ENCODE data around the gene OR10A3.
A peak's percentile ranks its signal among the peaks of the same experiment; 100 is the strongest.
"Not testable (repeated sequence)": the region's sequence is repeated elsewhere in the genome, so short reads cannot be mapped to it uniquely, and the experiment has no call there.

OR10A3 gene

GRCh38 chr11:7941608-7942007 lies at the start of gene OR10A3:
OR10A3 (minus strand) TSS chr11:7941708; CDS start chr11:7939520, 2,188 bp downstream.
- no peaks in the 10 kb centered on the region for H3K36me3 ChIP-seq (ENCODE audit: control insufficient read depth, low read depth, low read length)

GRCh38 chr11:7987560-7987883 lies 46.0 kb upstream of the OR10A3 start:
- Histone ChIP-seq H3K36me3 (ENCODE audit: control insufficient read depth, low read depth, low read length) (peaks cover 22% of the 10 kb centered on the region), H3K9ac (ENCODE audit: low read length) (peak overlapping the region; percentile 81), H3K4me3 (ENCODE audit: low read length) (peak overlapping the region; percentile 93)
- not testable (repeated sequence) for H3K27me3 ChIP-seq (ENCODE audit: control insufficient read depth, insufficient read depth, low read length); H3K27ac ChIP-seq (ENCODE audit: low read length); H3K4me1 ChIP-seq (ENCODE audit: control insufficient read depth, low read depth, low read length); H3K9me3 ChIP-seq (ENCODE audit: control insufficient read depth, low read depth, low read length)

More at GRCh38 chr11:7941608-7942007, at the start of gene OR10A3:
- Histone ChIP-seq H3K9me3 (ENCODE audit: control insufficient read depth, low read depth, low read length) (no peaks in the 10 kb centered on the region), H3K27me3 (ENCODE audit: control insufficient read depth, insufficient read depth, low read length) (no peaks in the 10 kb centered on the region), H3K27ac (ENCODE audit: low read length) (no peak within 1 kb of the TSS), H3K9ac (ENCODE audit: low read length) (no peak within 1 kb of the TSS), H3K4me3 (ENCODE audit: low read length) (no peak within 1 kb of the TSS), H3K4me1 (ENCODE audit: control insufficient read depth, low read depth, low read length) (no peaks in the 10 kb centered on the region)

DNA sequence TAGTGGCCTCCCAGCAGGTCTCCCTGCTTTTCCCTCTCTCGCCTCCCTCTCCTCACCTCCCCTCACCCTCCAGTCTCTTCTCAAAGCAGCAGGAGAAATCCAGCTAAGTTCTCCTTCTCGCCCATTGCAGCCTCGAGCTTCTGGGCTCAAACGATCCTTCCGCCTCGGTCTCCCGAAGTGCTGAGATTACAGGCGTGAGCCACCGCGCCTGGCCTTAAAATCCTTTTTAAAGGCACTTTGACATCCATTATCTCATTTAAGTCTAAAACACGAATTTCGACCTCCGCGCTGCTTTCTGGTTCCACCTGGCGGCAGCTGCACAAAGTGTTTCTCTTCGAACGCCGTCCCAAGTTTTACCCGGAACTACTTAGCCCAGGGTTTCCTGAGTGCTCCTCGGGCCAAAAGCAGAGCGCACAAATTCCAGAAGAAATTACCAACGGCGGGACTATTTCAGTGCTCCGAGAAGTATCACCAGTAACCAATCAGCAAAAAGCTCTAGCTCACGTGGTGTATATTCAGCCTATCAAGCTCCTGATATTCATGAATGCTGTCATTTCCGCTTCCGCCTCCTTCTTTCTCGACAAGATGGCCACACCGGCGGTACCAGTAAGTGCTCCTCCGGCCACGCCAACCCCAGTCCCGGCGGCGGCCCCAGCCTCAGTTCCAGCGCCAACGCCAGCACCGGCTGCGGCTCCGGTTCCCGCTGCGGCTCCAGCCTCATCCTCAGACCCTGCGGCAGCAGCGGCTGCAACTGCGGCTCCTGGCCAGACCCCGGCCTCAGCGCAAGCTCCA lies 45.5 kb upstream of the OR10A3 start, which contains the start of gene EIF3F:
TSS of gene EIF3F (plus strand) at position 570 of the 792 bp plus-strand sequence. CDS start at position 586, 16 bp downstream.
- Histone ChIP-seq H3K9me3 (ENCODE audit: control insufficient read depth, low read depth, low read length) (no peaks in the 10 kb centered on the region), H3K4me1 (ENCODE audit: control insufficient read depth, low read depth, low read length) (peaks cover 6% of the 10 kb centered on the region), H3K27me3 (ENCODE audit: control insufficient read depth, insufficient read depth, low read length) (no peaks in the 10 kb centered on the region), H3K27ac (ENCODE audit: low read length) (no peak within 1 kb of the TSS), H3K36me3 (ENCODE audit: control insufficient read depth, low read depth, low read length) (peaks cover 17% of the 10 kb centered on the region), H3K9ac (ENCODE audit: low read length) (peak within 1 kb of the TSS; percentile 81), H3K4me3 (ENCODE audit: low read length) (peak within 1 kb of the TSS; percentile 93)

DNA sequence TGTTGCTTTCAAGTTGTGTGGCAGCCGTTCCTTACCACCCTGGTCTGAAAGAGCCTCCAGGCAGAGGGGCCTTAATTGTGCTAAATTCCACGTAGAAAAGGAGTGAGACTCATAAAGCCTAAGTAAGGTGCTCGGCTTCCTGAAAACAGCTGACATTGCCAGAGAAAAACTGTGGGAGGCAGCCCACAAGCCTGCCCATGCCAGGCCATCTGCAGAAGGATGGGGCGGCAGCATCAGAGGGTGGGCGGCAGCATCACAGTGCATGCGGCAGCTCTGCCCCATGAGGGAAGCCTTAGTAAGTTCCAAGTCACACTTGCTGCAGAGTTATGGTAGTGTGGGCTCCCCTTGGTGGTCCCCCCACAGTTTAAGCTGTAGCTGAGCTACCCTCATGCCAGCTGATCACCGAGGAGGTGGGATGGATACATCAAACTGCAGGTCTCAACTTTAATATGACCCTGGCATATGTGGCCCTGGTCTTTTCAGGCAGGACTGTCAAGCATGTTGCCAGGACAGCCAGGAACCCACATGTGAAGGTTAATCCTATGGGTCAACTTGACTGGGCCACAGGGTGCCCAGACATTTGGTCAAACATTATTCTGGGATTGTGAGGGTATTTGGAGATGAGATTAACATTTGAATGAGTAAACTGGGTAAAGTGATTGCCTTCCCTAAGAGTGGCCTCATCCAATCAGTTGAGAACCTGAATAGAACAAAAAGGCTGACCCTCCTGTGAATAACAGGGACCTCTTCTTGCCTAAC lies 42.5 kb upstream of the OR10A3 start:
- H3K27me3 ChIP-seq (ENCODE audit: control insufficient read depth, insufficient read depth, low read length), result no peaks in the 10 kb centered on the region
- H3K27ac ChIP-seq (ENCODE audit: low read length), result no peak overlapping the region
- H3K4me3 ChIP-seq (ENCODE audit: low read length), result no peak overlapping the region
- no peak overlapping the region for H3K9ac ChIP-seq (ENCODE audit: low read length)
- no peaks in the 10 kb centered on the region for H3K9me3 ChIP-seq (ENCODE audit: control insufficient read depth, low read depth, low read length)
- peaks cover 3% of the 10 kb centered on the region for H3K36me3 ChIP-seq (ENCODE audit: control insufficient read depth, low read depth, low read length)
- H3K4me1 ChIP-seq (ENCODE audit: control insufficient read depth, low read depth, low read length), result peaks cover 6% of the 10 kb centered on the region

DNA sequence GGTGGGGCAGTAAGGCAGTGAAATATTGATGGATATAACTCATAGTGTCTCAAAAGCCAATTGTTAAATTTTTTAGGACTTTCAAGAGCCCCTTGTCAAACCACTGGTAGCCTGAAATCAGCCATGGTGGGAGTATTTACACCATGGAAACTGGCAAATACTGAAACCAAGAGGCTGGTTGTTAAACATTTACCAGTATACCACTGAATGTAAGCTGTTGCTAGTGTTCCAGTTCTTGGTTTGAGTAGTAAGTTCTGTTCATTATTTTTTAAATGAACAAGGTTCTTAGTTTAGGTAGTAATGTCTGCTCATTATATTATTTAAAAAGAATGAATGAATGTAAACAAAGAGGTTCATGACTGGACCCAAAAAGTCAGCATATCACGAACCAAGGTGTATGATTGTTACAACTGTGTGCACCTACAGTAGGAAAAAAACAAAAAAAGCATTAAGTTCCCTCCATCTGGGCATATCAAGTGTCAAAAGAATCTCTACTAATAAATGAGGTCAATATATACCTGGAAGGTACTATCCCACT lies 41.1 kb upstream of the OR10A3 start:
- no peaks in the 10 kb centered on the region for H3K9me3 ChIP-seq (ENCODE audit: control insufficient read depth, low read depth, low read length)
- no peak overlapping the region for H3K4me3 ChIP-seq (ENCODE audit: low read length)
- H3K9ac ChIP-seq (ENCODE audit: low read length), result no peak overlapping the region
- H3K36me3 ChIP-seq (ENCODE audit: control insufficient read depth, low read depth, low read length), result no peaks in the 10 kb centered on the region
- H3K27ac ChIP-seq (ENCODE audit: low read length), result no peak overlapping the region
- peaks cover under 1% of the 10 kb centered on the region for H3K4me1 ChIP-seq (ENCODE audit: control insufficient read depth, low read depth, low read length)
- no peaks in the 10 kb centered on the region for H3K27me3 ChIP-seq (ENCODE audit: control insufficient read depth, insufficient read depth, low read length)

DNA sequence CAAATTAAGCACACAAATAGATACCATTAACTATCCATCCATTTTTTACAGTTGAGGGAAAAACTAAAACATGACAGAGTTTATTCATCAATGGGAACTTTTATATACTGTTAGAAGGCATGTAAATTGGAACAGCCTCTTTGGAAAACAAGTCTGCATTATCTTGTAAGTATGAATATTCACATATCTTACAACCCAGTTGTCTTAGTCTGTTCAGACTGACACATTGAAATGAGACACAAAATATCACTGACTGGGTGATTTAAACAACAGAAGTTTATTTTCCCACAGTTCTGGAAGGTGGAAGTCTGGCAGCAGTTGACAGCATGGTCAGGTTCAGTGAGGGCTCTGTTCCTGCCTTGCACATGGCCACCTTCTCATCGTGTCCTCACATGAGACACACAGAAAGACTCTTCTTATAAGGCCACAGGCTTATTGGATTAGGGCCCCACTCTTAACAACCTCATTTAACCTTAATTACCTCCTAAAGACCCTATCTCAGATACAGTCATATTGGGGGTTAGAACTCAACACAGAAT lies 40.2 kb upstream of the OR10A3 start:
- Histone ChIP-seq H3K4me1 (ENCODE audit: control insufficient read depth, low read depth, low read length) (peaks cover 5% of the 10 kb centered on the region), H3K9ac (ENCODE audit: low read length) (no peak overlapping the region), H3K27ac (ENCODE audit: low read length) (no peak overlapping the region), H3K36me3 (ENCODE audit: control insufficient read depth, low read depth, low read length) (no peaks in the 10 kb centered on the region), H3K9me3 (ENCODE audit: control insufficient read depth, low read depth, low read length) (no peaks in the 10 kb centered on the region), H3K4me3 (ENCODE audit: low read length) (no peak overlapping the region), H3K27me3 (ENCODE audit: control insufficient read depth, insufficient read depth, low read length) (no peaks in the 10 kb centered on the region)

DNA sequence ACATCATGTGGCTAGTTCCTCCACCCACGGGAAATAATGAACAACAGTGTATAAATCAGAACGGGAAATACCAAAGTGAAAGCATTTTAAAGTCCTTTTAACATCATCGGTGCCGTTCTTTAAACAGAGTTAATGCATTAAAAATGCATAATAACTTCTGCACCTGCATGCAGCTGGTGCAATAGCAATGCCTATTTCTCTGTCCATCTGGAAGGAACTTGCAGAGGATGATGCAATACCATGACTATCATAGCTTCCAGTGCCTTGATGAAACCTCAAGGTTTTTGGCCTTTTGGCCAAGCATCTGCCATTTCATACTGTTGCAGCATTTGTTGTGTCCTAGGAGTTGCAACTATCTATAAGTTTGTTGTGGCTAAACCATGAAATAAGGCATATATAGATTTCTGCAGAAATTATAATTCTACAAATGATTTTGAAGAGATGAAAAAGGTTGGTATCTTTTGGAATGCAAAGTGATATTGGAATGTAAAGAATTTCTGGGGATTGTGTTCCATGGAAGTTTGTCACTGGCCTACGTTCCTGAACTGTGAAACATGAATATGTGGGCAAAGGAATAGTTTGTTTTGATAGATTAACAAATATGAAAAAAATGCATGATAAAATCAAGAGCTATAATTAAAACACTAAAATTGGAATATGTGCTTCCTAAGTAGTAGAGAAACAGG lies 35.9 kb upstream of the OR10A3 start:
- Histone ChIP-seq H3K9me3 (ENCODE audit: control insufficient read depth, low read depth, low read length) (no peaks in the 10 kb centered on the region), H3K9ac (ENCODE audit: low read length) (no peak overlapping the region), H3K36me3 (ENCODE audit: control insufficient read depth, low read depth, low read length) (no peaks in the 10 kb centered on the region), H3K4me3 (ENCODE audit: low read length) (no peak overlapping the region), H3K4me1 (ENCODE audit: control insufficient read depth, low read depth, low read length) (peaks cover 5% of the 10 kb centered on the region), H3K27me3 (ENCODE audit: control insufficient read depth, insufficient read depth, low read length) (no peaks in the 10 kb centered on the region), H3K27ac (ENCODE audit: low read length) (no peak overlapping the region)

GRCh38 chr11:7974668-7975067 lies 33.2 kb upstream of the OR10A3 start:
- Histone ChIP-seq H3K9me3 (ENCODE audit: control insufficient read depth, low read depth, low read length) (no peaks in the 10 kb centered on the region), H3K27ac (ENCODE audit: low read length) (no peak overlapping the region), H3K4me3 (ENCODE audit: low read length) (no peak overlapping the region), H3K9ac (ENCODE audit: low read length) (no peak overlapping the region), H3K27me3 (ENCODE audit: control insufficient read depth, insufficient read depth, low read length) (no peaks in the 10 kb centered on the region), H3K4me1 (ENCODE audit: control insufficient read depth, low read depth, low read length) (peaks cover 10% of the 10 kb centered on the region), H3K36me3 (ENCODE audit: control insufficient read depth, low read depth, low read length) (no peaks in the 10 kb centered on the region)

GRCh38 chr11:7973011-7973410 lies 31.5 kb upstream of the OR10A3 start:
- H3K27ac ChIP-seq (ENCODE audit: low read length), result no peak overlapping the region
- no peak overlapping the region for H3K9ac ChIP-seq (ENCODE audit: low read length)
- no peaks in the 10 kb centered on the region for H3K36me3 ChIP-seq (ENCODE audit: control insufficient read depth, low read depth, low read length)
- no peak overlapping the region for H3K4me3 ChIP-seq (ENCODE audit: low read length)
- H3K4me1 ChIP-seq (ENCODE audit: control insufficient read depth, low read depth, low read length), result peaks cover 10% of the 10 kb centered on the region
- H3K9me3 ChIP-seq (ENCODE audit: control insufficient read depth, low read depth, low read length), result no peaks in the 10 kb centered on the region
- no peaks in the 10 kb centered on the region for H3K27me3 ChIP-seq (ENCODE audit: control insufficient read depth, insufficient read depth, low read length)

- H3K27me3 ChIP-seq (ENCODE audit: control insufficient read depth, insufficient read depth, low read length), result no peaks in the 10 kb centered on the region
- H3K4me3 ChIP-seq (ENCODE audit: low read length), result no peak overlapping the region
- no peak overlapping the region for H3K27ac ChIP-seq (ENCODE audit: low read length)
- H3K9ac ChIP-seq (ENCODE audit: low read length), result no peak overlapping the region
- H3K4me1 ChIP-seq (ENCODE audit: control insufficient read depth, low read depth, low read length), result peaks cover 6% of the 10 kb centered on the region
- H3K9me3 ChIP-seq (ENCODE audit: control insufficient read depth, low read depth, low read length), result no peaks in the 10 kb centered on the region
- no peaks in the 10 kb centered on the region for H3K36me3 ChIP-seq (ENCODE audit: control insufficient read depth, low read depth, low read length)
Observed at GRCh38 chr11:7971846-7972245, 30.3 kb upstream of the OR10A3 start.

Measured in iPS-18a (cell line).